Endodermal cell (in vitro differentiated cells): Measurements from ENCODE around the gene ZCCHC4. TPM values are rescaled to one million over a fixed set of nuclear protein-coding genes. Genes with fewer than 3 reads are reported as not detected.

Source experiments
- DNase-seq: peaks from one replicate; pipeline ENCODE4 v3.0.0-alpha.2; 2017
- H3K27ac ChIP-seq: 2 replicates; pipeline ENCODE4 v1.5.1; 2013; ENCODE audit warnings: mild to moderate bottlenecking, low read depth, low read length, moderate library complexity
- H3K27me3 ChIP-seq: 2 replicates; pipeline ENCODE4 v1.6.1; 2013; ENCODE audit warnings: mild to moderate bottlenecking, low read length, moderate library complexity; ENCODE audit not compliant: insufficient read depth, control insufficient read depth, poor library complexity, severe bottlenecking
- H3K36me3 ChIP-seq: 2 replicates; pipeline ENCODE4 v1.7.0; 2013; ENCODE audit warnings: mild to moderate bottlenecking, low read length, moderate library complexity; ENCODE audit not compliant: control insufficient read depth, insufficient read depth
- H3K4me1 ChIP-seq: one replicate; pipeline ENCODE4 v1.7.0; 2013; ENCODE audit warnings: low read length; ENCODE audit not compliant: control insufficient read depth, insufficient read depth
- H3K4me3 ChIP-seq: 2 replicates; pipeline ENCODE4 v1.5.1; 2013; ENCODE audit warnings: mild to moderate bottlenecking, low read length, moderate library complexity
- H3K9ac ChIP-seq: 2 replicates; pipeline ENCODE4 v1.6.1; 2013; ENCODE audit warnings: mild to moderate bottlenecking, low read length, moderate library complexity; ENCODE audit not compliant: poor library complexity, severe bottlenecking; ENCODE audit errors: extremely low read depth
- H3K9me3 ChIP-seq: 2 replicates; pipeline ENCODE4 v1.6.1; 2013; ENCODE audit warnings: mild to moderate bottlenecking, low read length, moderate library complexity; ENCODE audit not compliant: control insufficient read depth
- H3K27ac Mint-ChIP-seq: 2 replicates; pipeline ENCODE4 v1.8.0; 2020; ENCODE audit warnings: mixed read lengths
- H3K27me3 Mint-ChIP-seq: 2 replicates; pipeline ENCODE4 v1.8.0; 2021; ENCODE audit warnings: mild to moderate bottlenecking, mixed read lengths; ENCODE audit not compliant: insufficient read depth
- H3K36me3 Mint-ChIP-seq: 2 replicates; pipeline ENCODE4 v1.8.0; 2020; ENCODE audit warnings: low read depth, mixed read lengths
- H3K4me1 Mint-ChIP-seq: 2 replicates; pipeline ENCODE4 v1.8.0; 2020; ENCODE audit warnings: mixed read lengths
- H3K4me3 Mint-ChIP-seq: 2 replicates; pipeline ENCODE4 v1.8.0; 2020; ENCODE audit warnings: mild to moderate bottlenecking, moderate library complexity, mixed read lengths
- H3K9me3 Mint-ChIP-seq: 2 replicates; pipeline ENCODE4 v1.8.0; 2020; ENCODE audit warnings: mild to moderate bottlenecking, mixed read lengths
- CTCF ChIP-seq: fragments of 200-600 bp; sonication (generic); conservative IDR thresholded peaks from 2 replicates; pipeline ENCODE4 v1.5.0; 2021; ENCODE audit warnings: antibody characterized with exemption, mild to moderate bottlenecking
- WGBS, 2 experiments: methylation state at CpG; one replicate each; pipeline versions ENCODE4 v1.1.5 to v1.1.7; 2013; ENCODE audit warnings: missing lambda C conversion rate in 2 of 2, mixed read lengths in 1 of 2; ENCODE audit not compliant: insufficient coverage in 1 of 2, insufficient read length in 1 of 2; 5-methylcytosine and 5-hydroxymethylcytosine counted together
- total RNA-seq, 2 donors: library from RNA; stranded (reverse); fragmentation: NEBNext Ultra II Directional in 1 of 2; extraction: Animal tissue kit (Norgen Biotek cat#: 25700) in 1 of 2; gene quantifications; 2 replicates in 1 of 2; 3 replicates in 1 of 2; pipeline ENCODE4 v1.2.1, GENCODE V29; 2021

ZCCHC4 gene
- total RNA-seq, 2 donors from 2014 or later: 11.1 to 19.7 TPM

GRCh38 chr4:25376754-25377571 is 64.4 kb downstream of the ZCCHC4 start, which contains the start of gene ANAPC4:
TSS of gene ANAPC4 (plus strand) at chr4:25377263. CDS start at chr4:25377428, 165 bp downstream.
- Mint-ChIP-seq H3K36me3 (peaks cover 14% of the 10 kb centered on the region), H3K4me3 (no peak within 1 kb of the TSS), H3K27ac (peak within 1 kb of the TSS; percentile 84), H3K9me3 (no peaks in the 10 kb centered on the region), H3K27me3 (no peaks in the 10 kb centered on the region), H3K4me1 (peaks cover 28% of the 10 kb centered on the region)
- Histone ChIP-seq H3K4me3 (peak within 1 kb of the TSS; percentile 88), H3K36me3 (peaks cover 17% of the 10 kb centered on the region), H3K4me1 (no peaks in the 10 kb centered on the region), H3K9ac (peak within 1 kb of the TSS; percentile 78), H3K27me3 (no peaks in the 10 kb centered on the region), H3K9me3 (no peaks in the 10 kb centered on the region), H3K27ac (no peak within 1 kb of the TSS)
- peak; percentile 98 for DNase-seq
- peak; percentile 28 for TF ChIP-seq CTCF
- WGBS, 2 experiments: 0 to 1% methylated on average over 18 to 73 of the region's 74 CpGs

- H3K27ac Mint-ChIP-seq: peak overlapping the region; percentile 84
- DNase-seq: no peak
- peaks cover 25% of the 10 kb centered on the region for H3K36me3 ChIP-seq
- H3K4me3 ChIP-seq: peak overlapping the region; percentile 88
- H3K4me1 ChIP-seq: no peaks in the 10 kb centered on the region
- TF ChIP-seq CTCF: no peak
- H3K36me3 Mint-ChIP-seq: peaks cover 21% of the 10 kb centered on the region
- no peaks in the 10 kb centered on the region for H3K9me3 Mint-ChIP-seq
- no peaks in the 10 kb centered on the region for H3K27me3 ChIP-seq
- WGBS, 2 experiments: 27 to 44% methylated on average over 10 to 17 of the region's 18 CpGs
- H3K9ac ChIP-seq: peak overlapping the region; percentile 78
- no peaks in the 10 kb centered on the region for H3K27me3 Mint-ChIP-seq
- H3K9me3 ChIP-seq: no peaks in the 10 kb centered on the region
- H3K4me3 Mint-ChIP-seq: no peak overlapping the region
- H3K4me1 Mint-ChIP-seq: peaks cover 20% of the 10 kb centered on the region
- no peak overlapping the region for H3K27ac ChIP-seq
Measured at GRCh38 chr4:25377572-25378436, 65.2 kb downstream of the ZCCHC4 start.

- H3K9me3 Mint-ChIP-seq: no peaks in the 10 kb centered on the region
- no peaks in the 10 kb centered on the region for H3K9me3 ChIP-seq
- WGBS, 2 experiments: 81 to 89% methylated on average over 5 to 6 of the region's 6 CpGs
- H3K4me3 Mint-ChIP-seq: no peak overlapping the region
- H3K4me1 ChIP-seq: no peaks in the 10 kb centered on the region
- H3K4me1 Mint-ChIP-seq: peaks cover 16% of the 10 kb centered on the region
- H3K27me3 ChIP-seq: no peaks in the 10 kb centered on the region
- DNase-seq: no peak
- peaks cover 29% of the 10 kb centered on the region for H3K36me3 ChIP-seq
- peak overlapping the region; percentile 88 for H3K4me3 ChIP-seq
- no peak overlapping the region for H3K27ac ChIP-seq
- no peaks in the 10 kb centered on the region for H3K27me3 Mint-ChIP-seq
- H3K36me3 Mint-ChIP-seq: peaks cover 25% of the 10 kb centered on the region
- TF ChIP-seq CTCF: no peak
- no peak overlapping the region for H3K9ac ChIP-seq
- no peak overlapping the region for H3K27ac Mint-ChIP-seq
Measured at GRCh38 chr4:25378437-25378743, 65.8 kb downstream of the ZCCHC4 start.
